ENCODE data around the gene KCNQ5.

KCNQ5 gene

GRCh38 chr6:72676995-72677394 lies 55.1 kb downstream of the KCNQ5 start:
- DNase-seq (ENCODE audit: low read depth in 3 of 3) = no peak

GRCh38 chr6:72677740-72678139 lies 55.9 kb downstream of the KCNQ5 start:
- DNase-seq (ENCODE audit: low read depth in 3 of 3) = no peak

GRCh38 chr6:72683797-72684196 lies 61.9 kb downstream of the KCNQ5 start:
- DNase-seq (ENCODE audit: low read depth in 3 of 3) = no peak

- no peak for DNase-seq (ENCODE audit: low read depth in 3 of 3)
Measured at GRCh38 chr6:72689107-72689954, 67.5 kb downstream of the KCNQ5 start.

GRCh38 chr6:72691249-72691648 lies 69.4 kb downstream of the KCNQ5 start:
- no peak for DNase-seq (ENCODE audit: low read depth in 3 of 3)

- no peak for DNase-seq (ENCODE audit: low read depth in 3 of 3)
Measured at GRCh38 chr6:72696055-72696454, 74.2 kb downstream of the KCNQ5 start.

GRCh38 chr6:72699159-72699558 lies 77.3 kb downstream of the KCNQ5 start:
- DNase-seq (ENCODE audit: low read depth in 3 of 3) = no peak

- DNase-seq (ENCODE audit: low read depth in 3 of 3) = no peak
Measured at GRCh38 chr6:72702421-72702820, 80.6 kb downstream of the KCNQ5 start.

- DNase-seq (ENCODE audit: low read depth in 3 of 3) = no peak
Measured at GRCh38 chr6:72703093-72703492, 81.2 kb downstream of the KCNQ5 start.

- no peak for DNase-seq (ENCODE audit: low read depth in 3 of 3)
Measured at GRCh38 chr6:72704979-72705378, 83.1 kb downstream of the KCNQ5 start.

GRCh38 chr6:72709431-72709830 lies 87.6 kb downstream of the KCNQ5 start:
- no peak for DNase-seq (ENCODE audit: low read depth in 3 of 3)

- DNase-seq (ENCODE audit: low read depth in 3 of 3) = no peak
Measured at GRCh38 chr6:72711731-72712130, 89.9 kb downstream of the KCNQ5 start.

- no peak for DNase-seq (ENCODE audit: low read depth in 3 of 3)
Measured at GRCh38 chr6:72712910-72713309, 91.0 kb downstream of the KCNQ5 start.

- no peak for DNase-seq (ENCODE audit: low read depth in 3 of 3)
Measured at GRCh38 chr6:72715119-72715518, 93.3 kb downstream of the KCNQ5 start.

- no peak for DNase-seq (ENCODE audit: low read depth in 3 of 3)
Measured at GRCh38 chr6:72716916-72717315, 95.1 kb downstream of the KCNQ5 start.

GRCh38 chr6:72720464-72720863 lies 98.6 kb downstream of the KCNQ5 start:
- no peak for DNase-seq (ENCODE audit: low read depth in 3 of 3)

- no peak for DNase-seq (ENCODE audit: low read depth in 3 of 3)
Measured at GRCh38 chr6:72721346-72721745, 99.5 kb downstream of the KCNQ5 start.

GRCh38 chr6:72724545-72724944 lies 102.7 kb downstream of the KCNQ5 start:
- DNase-seq (ENCODE audit: low read depth in 3 of 3) = no peak

- no peak for DNase-seq (ENCODE audit: low read depth in 3 of 3)
Measured at GRCh38 chr6:72728706-72729343, 107.0 kb downstream of the KCNQ5 start.

- DNase-seq (ENCODE audit: low read depth in 3 of 3) = no peak
Measured at GRCh38 chr6:72733045-72733444, 111.2 kb downstream of the KCNQ5 start.

- no peak for DNase-seq (ENCODE audit: low read depth in 3 of 3)
Measured at GRCh38 chr6:72738091-72738490, 116.2 kb downstream of the KCNQ5 start.

GRCh38 chr6:72739368-72739779 lies 117.5 kb downstream of the KCNQ5 start:
- DNase-seq (ENCODE audit: low read depth in 3 of 3) = no peak

GRCh38 chr6:72740135-72740534 lies 118.3 kb downstream of the KCNQ5 start:
- DNase-seq (ENCODE audit: low read depth in 3 of 3) = no peak
